NCI-H446 treated with DMSO at 0.1 percent for 48 hours (cell line): ENCODE data around the gene CLSTN2.

ENCODE experiments used
- DNase-seq: peaks from one replicate; lab custom pipeline; 2025; lab: John Stamatoyannopoulos, UW

CLSTN2 gene

GRCh38 chr3:140007081-140007480 is 72.1 kb downstream of the CLSTN2 start:
- no peak for DNase-seq

- DNase-seq, result peak; percentile 96
These were observed 73.2 kb downstream of the CLSTN2 start for GRCh38 chr3:140007911-140008869.

- DNase-seq, result no peak
These were observed 75.4 kb downstream of the CLSTN2 start for GRCh38 chr3:140010391-140010790.

GRCh38 chr3:140011086-140011485 is 76.1 kb downstream of the CLSTN2 start:
- DNase-seq, result no peak

GRCh38 chr3:140011611-140012277 is 76.8 kb downstream of the CLSTN2 start:
- no peak for DNase-seq

DNA sequence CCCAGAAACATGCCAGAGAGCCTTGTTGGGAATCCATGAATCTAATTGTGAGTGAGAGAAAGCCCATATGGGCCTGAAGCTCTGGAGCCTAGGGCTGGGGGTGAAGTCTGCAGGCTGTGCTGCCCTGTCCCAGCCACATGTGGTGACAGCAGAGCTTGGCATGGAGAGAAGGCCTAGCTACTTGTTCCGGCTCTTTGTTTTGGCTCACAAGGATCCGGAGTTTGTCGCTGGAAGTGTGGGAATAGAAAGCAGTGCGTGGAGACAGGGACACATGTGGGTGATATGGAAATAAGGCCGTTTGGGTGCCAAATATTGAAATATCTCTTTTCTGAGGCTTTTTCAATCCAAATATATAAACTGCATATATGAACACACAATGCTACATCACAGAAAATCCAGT is 78.2 kb downstream of the CLSTN2 start:
- DNase-seq, result no peak

GRCh38 chr3:140014831-140015495 is 80.0 kb downstream of the CLSTN2 start:
- no peak for DNase-seq

- DNase-seq, result no peak
These were observed 80.8 kb downstream of the CLSTN2 start for GRCh38 chr3:140015741-140016140.

- no peak for DNase-seq
These were observed 83.6 kb downstream of the CLSTN2 start for GRCh38 chr3:140018556-140018955.

DNA sequence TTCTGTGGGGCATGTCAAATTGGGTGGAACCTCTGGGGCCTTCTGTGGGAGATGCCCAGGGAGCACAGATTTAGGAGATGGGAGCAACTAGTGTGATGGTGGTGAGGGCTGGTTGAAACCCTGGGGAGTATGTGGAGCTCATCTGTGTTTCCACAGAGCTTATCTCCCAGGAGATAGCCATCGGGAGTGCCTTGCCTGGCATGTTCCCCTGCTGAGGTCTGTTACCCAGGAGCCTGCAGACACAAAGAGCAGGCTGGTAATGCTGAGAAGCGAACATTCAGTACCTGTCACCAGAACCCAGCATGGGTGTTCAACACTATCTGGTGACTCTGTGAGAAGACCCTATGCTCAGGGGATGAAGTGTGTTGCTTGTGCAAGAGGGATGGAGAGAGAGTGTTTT is 85.0 kb downstream of the CLSTN2 start:
- DNase-seq, result no peak

GRCh38 chr3:140020541-140020940 is 85.6 kb downstream of the CLSTN2 start:
- no peak for DNase-seq

DNA sequence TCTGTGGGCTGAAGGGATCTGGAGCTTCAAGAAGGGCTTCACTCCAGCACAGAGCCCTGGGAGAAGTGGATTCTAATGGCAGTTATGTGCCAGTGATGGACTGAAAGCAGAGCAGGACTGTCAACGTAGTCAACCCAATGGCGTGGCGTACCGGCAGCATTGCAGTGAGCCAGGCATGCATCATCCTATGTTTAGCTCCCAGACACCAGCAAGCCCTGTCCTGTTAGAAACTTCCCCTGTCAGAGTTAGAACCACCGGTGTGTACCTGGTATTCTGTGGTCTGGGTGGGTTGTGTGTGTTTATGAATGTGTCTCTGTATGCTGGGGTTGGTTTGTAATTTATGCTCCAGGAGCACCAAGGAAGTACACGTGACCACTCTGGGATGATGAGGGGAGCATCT is 86.3 kb downstream of the CLSTN2 start:
- no peak for DNase-seq

DNA sequence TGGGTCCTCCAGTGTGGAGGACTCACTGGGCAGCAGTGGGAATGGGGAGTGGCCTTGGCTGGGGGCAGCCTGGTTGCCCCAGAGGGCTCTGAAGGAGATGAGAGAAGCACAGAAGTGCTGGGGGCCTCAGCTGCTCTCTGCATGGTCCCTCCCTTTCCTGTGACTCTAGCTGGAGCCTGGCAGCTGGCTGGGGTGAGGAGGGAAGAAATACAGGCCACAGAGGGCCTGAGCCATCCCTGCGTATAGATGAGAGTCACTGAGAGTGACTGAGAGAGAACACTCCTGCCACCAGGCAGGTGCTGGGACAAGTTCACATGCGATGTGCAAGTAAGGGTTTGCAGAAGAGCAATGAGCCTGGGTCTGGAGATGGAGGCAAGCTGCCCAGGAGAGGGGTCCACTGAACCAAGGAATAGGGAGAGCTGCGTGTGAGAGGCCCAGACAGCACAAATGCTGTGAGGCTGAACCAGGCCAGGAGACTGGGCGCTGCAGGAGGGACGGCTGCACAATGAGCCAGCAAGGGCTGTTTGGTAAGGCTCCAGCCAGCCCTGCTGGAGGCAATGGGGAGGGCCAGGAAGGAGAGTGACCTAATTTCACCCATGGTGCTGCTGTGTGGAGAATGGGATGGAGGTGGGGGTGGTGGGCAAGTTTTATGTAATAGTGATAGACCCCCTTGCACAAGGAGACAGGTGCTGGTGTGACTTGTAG is 87.2 kb downstream of the CLSTN2 start:
- DNase-seq, result peak; percentile 87

GRCh38 chr3:140023616-140024530 is 88.9 kb downstream of the CLSTN2 start:
- DNase-seq, result peak; percentile 97

DNA sequence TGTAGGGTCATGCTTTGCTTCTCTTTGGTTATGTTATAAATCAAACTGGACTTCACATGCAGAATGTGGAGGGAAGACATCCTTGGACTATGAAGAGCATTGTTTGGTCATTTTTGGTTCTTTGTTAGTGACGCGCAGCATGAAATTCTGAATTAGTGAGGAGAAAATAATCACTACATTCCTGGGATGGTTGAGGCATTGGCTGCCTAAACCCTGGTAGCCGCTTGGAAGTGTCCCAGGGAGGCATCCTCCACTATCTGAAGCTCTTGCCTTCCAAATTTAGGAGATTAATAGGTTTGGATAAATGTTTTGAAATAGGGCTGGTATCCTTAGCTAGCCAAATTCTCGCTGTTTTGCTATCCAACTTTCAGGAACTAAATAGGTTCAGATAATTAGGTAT is 96.2 kb downstream of the CLSTN2 start:
- DNase-seq, result peak; percentile 59

GRCh38 chr3:140034058-140034457 is 99.1 kb downstream of the CLSTN2 start:
- no peak for DNase-seq

DNA sequence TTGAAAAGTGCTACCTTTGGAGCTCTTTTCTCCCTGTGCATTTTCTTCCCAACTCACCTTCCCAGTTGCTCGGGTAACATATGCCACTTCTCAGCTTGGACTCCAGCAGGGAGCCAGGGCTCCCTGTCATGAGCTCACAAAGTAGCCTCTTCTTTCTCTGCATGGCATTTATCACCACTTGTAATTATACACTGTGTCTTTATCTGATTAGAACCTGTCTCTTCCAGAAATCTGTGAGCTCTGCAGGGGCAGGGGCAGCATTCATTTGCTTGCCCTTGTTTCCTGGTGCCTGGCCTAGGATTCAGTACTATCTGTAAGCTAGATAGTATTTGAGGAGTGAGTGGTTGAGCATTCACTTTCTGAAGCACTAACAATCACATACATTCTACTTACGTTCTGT is 100.9 kb downstream of the CLSTN2 start:
- no peak for DNase-seq

DNA sequence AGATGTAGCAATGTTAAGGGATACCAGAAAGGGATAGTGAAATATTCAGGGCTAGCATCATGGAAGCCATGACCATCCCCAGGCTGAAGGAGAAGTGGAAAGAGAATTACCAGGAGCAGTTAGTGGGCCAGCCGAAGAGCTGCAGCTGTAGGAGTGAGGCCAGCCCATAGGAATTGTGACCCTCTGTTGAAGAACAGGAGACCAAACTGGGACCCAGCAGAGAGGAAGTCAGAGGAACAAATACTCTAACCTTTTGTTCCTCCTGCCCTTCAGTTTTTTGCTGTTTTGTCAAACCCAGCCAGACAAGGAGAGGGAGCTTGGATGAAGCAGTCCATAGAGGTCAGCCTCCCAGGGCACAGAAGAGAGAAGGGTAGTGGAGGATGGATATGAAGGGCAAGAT is 115.4 kb downstream of the CLSTN2 start:
- no peak for DNase-seq

DNA sequence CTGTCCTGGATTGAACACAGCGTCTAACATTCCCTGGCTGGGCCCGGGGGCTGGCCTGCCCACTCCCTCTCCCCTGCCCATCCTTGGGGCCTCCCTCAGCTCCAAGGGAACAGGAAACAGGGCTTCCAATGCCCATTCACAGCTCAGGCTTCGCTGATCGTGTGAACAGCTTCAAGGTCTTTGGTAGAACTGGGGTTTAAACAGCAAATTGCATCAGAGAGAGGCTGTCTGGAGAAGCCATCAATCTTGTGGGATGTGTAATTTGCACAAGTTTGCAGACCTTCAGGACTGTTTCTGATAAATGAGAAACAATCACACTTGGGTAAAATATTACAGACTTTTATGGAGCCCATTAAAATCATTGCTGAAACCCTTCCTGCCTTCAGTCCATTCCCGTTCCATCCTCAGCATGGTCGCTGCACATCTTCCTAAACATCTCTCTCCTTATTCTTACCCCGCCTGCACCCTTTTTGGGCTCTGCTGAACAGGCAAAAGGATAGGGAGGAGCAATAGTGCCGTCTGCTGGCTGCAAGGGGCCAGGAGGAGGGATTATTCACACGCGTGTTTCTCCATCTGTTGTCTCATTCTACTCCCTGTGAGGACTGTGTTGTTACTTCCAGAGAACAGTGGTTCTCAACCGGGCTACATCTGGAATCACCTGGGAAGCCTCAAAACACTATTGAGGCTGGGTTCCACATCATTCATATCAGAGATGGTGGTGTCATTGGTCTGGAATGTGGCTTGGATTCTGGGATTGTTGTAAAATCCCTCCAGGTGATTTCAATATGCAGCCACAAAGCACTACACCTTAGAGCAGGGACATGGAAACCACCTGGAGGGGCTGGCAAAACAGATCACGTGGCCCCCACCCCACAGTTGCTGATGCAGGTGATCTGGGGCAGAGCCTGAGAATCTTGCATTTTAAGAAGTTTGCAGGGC is 116.3 kb downstream of the CLSTN2 start:
- peak; percentile 62 for DNase-seq
